RPMI7951 (cell line): Measurements from ENCODE around the gene KLHL11. TPM values are rescaled to one million over a fixed set of nuclear protein-coding genes. Genes with fewer than 3 reads are reported as not detected.
"Not testable (repeated sequence)": the region's sequence is repeated elsewhere in the genome, so short reads cannot be mapped to it uniquely, and the experiment has no call there.

Experiments used
- DNase-seq: peaks from one replicate; pipeline ENCODE4 v3.0.0-alpha.2; 2012; ENCODE audit warnings: low read depth
- total RNA-seq: library from RNA; depleted of rRNA; stranded (reverse); fragments of >200 nt; shearing (Covaris generic); gene quantifications from 2 replicates; pipeline ENCODE4 v1.2.3, GENCODE V29; 2014

Gene KLHL11
- total RNA-seq, 1 experiment from 2014 or later, result 11.8 TPM

- DNase-seq, result no peak
Observed at GRCh38 chr17:41891135-41892020, 26.2 kb upstream of the KLHL11 start.

- no peak for DNase-seq
Observed at GRCh38 chr17:41888332-41888965, 23.2 kb upstream of the KLHL11 start.

GRCh38 chr17:41885733-41886132 lies 20.5 kb upstream of the KLHL11 start:
- no peak for DNase-seq

GRCh38 chr17:41882756-41883155 lies 17.5 kb upstream of the KLHL11 start:
- DNase-seq, result no peak

- no peak for DNase-seq
Observed at GRCh38 chr17:41880130-41880529, 14.9 kb upstream of the KLHL11 start.

- DNase-seq, result not testable (repeated sequence)
Observed at GRCh38 chr17:41874293-41874670, 9.1 kb upstream of the KLHL11 start.

GRCh38 chr17:41873559-41874292 lies 8.5 kb upstream of the KLHL11 start:
- DNase-seq, result no peak

- DNase-seq, result no peak
Observed at GRCh38 chr17:41871789-41872188, 6.6 kb upstream of the KLHL11 start.

- DNase-seq, result no peak
Observed at GRCh38 chr17:41870627-41871026, 5.4 kb upstream of the KLHL11 start.

- no peak for DNase-seq
Observed at GRCh38 chr17:41870097-41870496, 4.9 kb upstream of the KLHL11 start.

GRCh38 chr17:41869426-41869825 lies 4.2 kb upstream of the KLHL11 start:
- DNase-seq, result no peak

GRCh38 chr17:41868568-41868967 lies 3.3 kb upstream of the KLHL11 start:
- peak; percentile 10 for DNase-seq

GRCh38 chr17:41865596-41865893 lies 322 bp upstream of the KLHL11 start:
- DNase-seq, result no peak

- DNase-seq, result peak; percentile 11
Observed at GRCh38 chr17:41864498-41864835, 756 bp downstream of the KLHL11 start.

GRCh38 chr17:41863074-41863848 lies 2.0 kb downstream of the KLHL11 start:
- no peak for DNase-seq

GRCh38 chr17:41860254-41860931 lies 4.8 kb downstream of the KLHL11 start:
- DNase-seq, result no peak

- not testable (repeated sequence) for DNase-seq
Observed at GRCh38 chr17:41851382-41851781, 13.8 kb downstream of the KLHL11 start.

GRCh38 chr17:41849251-41849990 lies 15.8 kb downstream of the KLHL11 start:
- no peak for DNase-seq

- DNase-seq, result no peak
Observed at GRCh38 chr17:41848788-41849187, 16.4 kb downstream of the KLHL11 start.

GRCh38 chr17:41844971-41845370 lies 20.3 kb downstream of the KLHL11 start:
- DNase-seq, result peak; percentile 50

GRCh38 chr17:41840781-41841180 lies 24.4 kb downstream of the KLHL11 start:
- not testable (repeated sequence) for DNase-seq
